MM.1S (cell line): ENCODE measurements around the gene ARHGAP26.

ENCODE experiments used
- DNase-seq: peaks from one replicate; pipeline ENCODE4 v3.0.0-alpha.2; 2015
- H2AFZ ChIP-seq: fragments of 300-600 bp; sonication (generic); 2 replicates; pipeline ENCODE4 v1.6.0; 2016; ENCODE audit warnings: antibody characterized with exemption, low read length
- H3F3A ChIP-seq: fragments of 300-600 bp; sonication (generic); 2 replicates; pipeline ENCODE4 v1.6.1; 2016; ENCODE audit warnings: mild to moderate bottlenecking, antibody characterized with exemption, low read length, moderate library complexity, mixed read lengths; ENCODE audit not compliant: insufficient read depth
- H3K27ac ChIP-seq: fragments of 300-600 bp; sonication (generic); 2 replicates; pipeline ENCODE4 v1.5.1; 2016; ENCODE audit warnings: mild to moderate bottlenecking, low read length
- H3K27me3 ChIP-seq: fragments of 300-600 bp; sonication (generic); replicated peaks from 2 replicates; pipeline ENCODE4 v1.6.0; 2016; ENCODE audit warnings: low read length; ENCODE audit not compliant: insufficient read depth
- H3K36me3 ChIP-seq: fragments of 300-600 bp; sonication (generic); replicated peaks from 2 replicates; pipeline ENCODE4 v1.6.1; 2016; ENCODE audit warnings: mild to moderate bottlenecking, low read length, mixed read lengths; ENCODE audit not compliant: insufficient read depth
- H3K4me1 ChIP-seq: fragments of 300-600 bp; sonication (generic); 2 replicates; pipeline ENCODE4 v1.6.1; 2016; ENCODE audit warnings: low read length, mixed read lengths
- H3K4me2 ChIP-seq: fragments of 300-600 bp; sonication (generic); 2 replicates; pipeline ENCODE4 v1.6.0; 2016; ENCODE audit warnings: low read depth, low read length
- H3K4me3 ChIP-seq: fragments of 300-600 bp; sonication (generic); 2 replicates; pipeline ENCODE4 v1.5.1; 2016; ENCODE audit warnings: low read length, mixed read lengths
- H3K79me2 ChIP-seq: fragments of 300-600 bp; sonication (generic); 2 replicates; pipeline ENCODE4 v1.6.1; 2016; ENCODE audit warnings: mixed run types, low read length, mixed read lengths
- H3K9ac ChIP-seq: fragments of 300-600 bp; sonication (generic); 2 replicates; pipeline ENCODE4 v1.6.1; 2016; ENCODE audit warnings: low read length, mixed read lengths
- H3K9me2 ChIP-seq: fragments of 300-600 bp; sonication (generic); replicated peaks from 2 replicates; pipeline ENCODE4 v1.6.1; 2016; ENCODE audit warnings: mild to moderate bottlenecking, low read length, mixed read lengths; ENCODE audit not compliant: insufficient read depth
- H3K9me3 ChIP-seq: fragments of 300-600 bp; sonication (generic); replicated peaks from 2 replicates; pipeline ENCODE4 v1.6.1; 2016; ENCODE audit warnings: mild to moderate bottlenecking, low read length, mixed read lengths; ENCODE audit not compliant: insufficient read depth
- H4K20me1 ChIP-seq: fragments of 300-600 bp; sonication (generic); 2 replicates; pipeline ENCODE4 v1.6.1; 2016; ENCODE audit warnings: mild to moderate bottlenecking, low read length, moderate library complexity, mixed read lengths; ENCODE audit not compliant: insufficient read depth
- CTCF ChIP-seq: fragments of 300-600 bp; sonication (generic); IDR thresholded peaks from 2 replicates; pipeline ENCODE4 v1.5.1; 2016; ENCODE audit warnings: antibody characterized with exemption, low read length, mixed read lengths
- EZH2 ChIP-seq: fragments of 300-600 bp; sonication (generic); optimal IDR thresholded peaks from 2 replicates; pipeline ENCODE3; 2017; ENCODE audit warnings: low read depth, mild to moderate bottlenecking, antibody characterized with exemption, low read length, mixed read lengths
- EZH2phosphoT487 ChIP-seq: fragments of 300-600 bp; sonication (generic); IDR thresholded peaks from 2 replicates; pipeline ENCODE4 v1.6.1; 2018; ENCODE audit warnings: antibody characterized with exemption, low read length

The ARHGAP26 gene

GRCh38 chr5:142726188-142726731 is 43.9 kb upstream of the ARHGAP26 start:
- Histone ChIP-seq H3F3A (no peaks in the 10 kb centered on the region), H3K9me2 (no peaks in the 10 kb centered on the region), H3K27me3 (no peaks in the 10 kb centered on the region), H3K4me2 (no peak overlapping the region), H3K4me3 (no peak overlapping the region), H2AFZ (no peak overlapping the region), H3K36me3 (no peaks in the 10 kb centered on the region), H3K4me1 (no peaks in the 10 kb centered on the region), H3K9me3 (no peaks in the 10 kb centered on the region), H4K20me1 (no peaks in the 10 kb centered on the region), H3K79me2 (no peaks in the 10 kb centered on the region), H3K9ac (no peak overlapping the region), H3K27ac (no peak overlapping the region)
- DNase-seq, result no peak
- TF ChIP-seq CTCF (no peak), EZH2 (no peak), EZH2phosphoT487 (no peak)

DNA sequence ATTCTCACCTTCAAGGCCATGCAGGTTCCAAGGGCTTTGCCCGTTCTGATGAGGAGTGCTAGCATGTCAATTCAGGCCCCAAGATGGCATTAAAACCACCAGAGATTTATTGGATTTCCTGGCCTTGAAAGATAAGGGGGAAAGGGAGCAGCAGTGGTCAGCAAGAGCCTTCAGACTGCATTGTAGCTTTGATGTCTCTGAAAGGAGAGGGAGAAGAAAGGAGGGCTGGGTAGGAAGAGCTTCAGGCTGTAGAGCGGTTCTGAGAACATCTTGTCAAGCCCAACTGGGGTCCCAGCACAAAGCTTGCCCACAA is 42.5 kb upstream of the ARHGAP26 start:
- Histone ChIP-seq H3K4me3 (no peak overlapping the region), H3K9ac (no peak overlapping the region), H3K9me3 (no peaks in the 10 kb centered on the region), H3K4me2 (no peak overlapping the region), H3K27ac (no peak overlapping the region), H2AFZ (no peak overlapping the region), H3K27me3 (no peaks in the 10 kb centered on the region), H3K36me3 (no peaks in the 10 kb centered on the region), H3F3A (no peaks in the 10 kb centered on the region), H3K4me1 (no peaks in the 10 kb centered on the region), H4K20me1 (no peaks in the 10 kb centered on the region), H3K9me2 (no peaks in the 10 kb centered on the region), H3K79me2 (no peaks in the 10 kb centered on the region)
- no peak for TF ChIP-seq CTCF
- TF ChIP-seq EZH2, result no peak
- no peak for TF ChIP-seq EZH2phosphoT487
- no peak for DNase-seq

DNA sequence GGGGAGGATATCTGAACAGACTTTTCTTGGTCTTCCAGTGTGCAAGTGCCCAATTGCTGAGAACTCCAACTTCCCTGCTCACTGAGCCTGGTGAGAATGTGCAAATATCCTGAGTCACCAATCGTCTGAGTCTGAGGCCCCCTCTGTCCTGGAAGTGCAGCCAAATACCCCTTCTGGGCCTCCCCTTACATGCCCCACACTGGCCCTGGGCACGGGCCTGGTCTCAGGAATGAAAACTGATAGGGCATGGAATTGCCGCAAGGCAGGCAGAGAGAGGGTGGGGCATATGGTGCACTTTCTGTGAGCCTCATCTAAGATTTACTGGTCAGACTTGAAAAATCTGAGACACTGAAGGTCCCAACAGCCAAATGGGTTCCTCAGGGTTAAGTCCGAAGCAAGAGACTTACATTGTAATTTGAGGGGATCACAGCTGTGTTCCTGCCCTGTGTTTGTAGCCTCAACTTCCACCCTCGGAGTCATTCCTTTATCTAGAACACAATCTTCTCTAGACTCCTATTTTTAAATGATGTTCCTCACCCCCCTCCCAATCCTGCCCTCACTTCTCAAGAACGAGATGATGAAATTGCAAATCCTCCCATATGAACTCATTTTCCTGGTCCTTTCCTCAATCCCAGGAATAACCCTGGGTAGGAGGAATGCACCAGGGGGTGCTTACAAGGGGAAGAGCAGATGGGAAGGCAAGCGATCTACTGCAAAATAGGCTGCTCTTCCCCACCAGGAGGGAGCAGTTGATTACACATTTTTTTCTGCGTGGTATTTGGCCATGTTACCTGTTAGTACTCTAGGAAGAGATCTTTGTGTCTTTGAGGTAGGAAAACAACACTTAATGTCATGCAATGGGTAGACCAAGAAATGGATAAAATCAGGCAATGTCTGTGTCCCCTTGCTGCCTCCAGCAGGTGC is 34.6 kb upstream of the ARHGAP26 start:
- no peak for DNase-seq
- no peak overlapping the region for H3K27ac ChIP-seq

More for the DNA sequence above, 34.6 kb upstream of the ARHGAP26 start:
- Histone ChIP-seq H3K36me3 (no peaks in the 10 kb centered on the region), H3F3A (no peaks in the 10 kb centered on the region), H4K20me1 (no peaks in the 10 kb centered on the region), H3K4me1 (peaks cover 4% of the 10 kb centered on the region; the same call in 1 of the 2 replicates), H2AFZ (no peak overlapping the region), H3K4me3 (no peak overlapping the region), H3K9me3 (no peaks in the 10 kb centered on the region), H3K9me2 (no peaks in the 10 kb centered on the region), H3K27me3 (no peaks in the 10 kb centered on the region), H3K4me2 (no peak overlapping the region), H3K79me2 (no peaks in the 10 kb centered on the region), H3K9ac (no peak overlapping the region)
- TF ChIP-seq EZH2phosphoT487 (no peak), EZH2 (no peak), CTCF (no peak)
